MM.1S (cell line): Measurements from ENCODE around the gene ACSS1.

Experiments used
- DNase-seq: peaks from one replicate; pipeline ENCODE4 v3.0.0-alpha.2; 2015
- H2AFZ ChIP-seq: fragments of 300-600 bp; sonication (generic); 2 replicates; pipeline ENCODE4 v1.6.0; 2016; ENCODE audit warnings: antibody characterized with exemption, low read length
- H3F3A ChIP-seq: fragments of 300-600 bp; sonication (generic); 2 replicates; pipeline ENCODE4 v1.6.1; 2016; ENCODE audit warnings: mild to moderate bottlenecking, antibody characterized with exemption, low read length, moderate library complexity, mixed read lengths; ENCODE audit not compliant: insufficient read depth
- H3K27ac ChIP-seq: fragments of 300-600 bp; sonication (generic); 2 replicates; pipeline ENCODE4 v1.5.1; 2016; ENCODE audit warnings: mild to moderate bottlenecking, low read length
- H3K27me3 ChIP-seq: fragments of 300-600 bp; sonication (generic); replicated peaks from 2 replicates; pipeline ENCODE4 v1.6.0; 2016; ENCODE audit warnings: low read length; ENCODE audit not compliant: insufficient read depth
- H3K36me3 ChIP-seq: fragments of 300-600 bp; sonication (generic); replicated peaks from 2 replicates; pipeline ENCODE4 v1.6.1; 2016; ENCODE audit warnings: mild to moderate bottlenecking, low read length, mixed read lengths; ENCODE audit not compliant: insufficient read depth
- H3K4me1 ChIP-seq: fragments of 300-600 bp; sonication (generic); 2 replicates; pipeline ENCODE4 v1.6.1; 2016; ENCODE audit warnings: low read length, mixed read lengths
- H3K4me2 ChIP-seq: fragments of 300-600 bp; sonication (generic); 2 replicates; pipeline ENCODE4 v1.6.0; 2016; ENCODE audit warnings: low read depth, low read length
- H3K4me3 ChIP-seq: fragments of 300-600 bp; sonication (generic); 2 replicates; pipeline ENCODE4 v1.5.1; 2016; ENCODE audit warnings: low read length, mixed read lengths
- H3K79me2 ChIP-seq: fragments of 300-600 bp; sonication (generic); 2 replicates; pipeline ENCODE4 v1.6.1; 2016; ENCODE audit warnings: mixed run types, low read length, mixed read lengths
- H3K9ac ChIP-seq: fragments of 300-600 bp; sonication (generic); 2 replicates; pipeline ENCODE4 v1.6.1; 2016; ENCODE audit warnings: low read length, mixed read lengths
- H3K9me2 ChIP-seq: fragments of 300-600 bp; sonication (generic); replicated peaks from 2 replicates; pipeline ENCODE4 v1.6.1; 2016; ENCODE audit warnings: mild to moderate bottlenecking, low read length, mixed read lengths; ENCODE audit not compliant: insufficient read depth
- H3K9me3 ChIP-seq: fragments of 300-600 bp; sonication (generic); replicated peaks from 2 replicates; pipeline ENCODE4 v1.6.1; 2016; ENCODE audit warnings: mild to moderate bottlenecking, low read length, mixed read lengths; ENCODE audit not compliant: insufficient read depth
- H4K20me1 ChIP-seq: fragments of 300-600 bp; sonication (generic); 2 replicates; pipeline ENCODE4 v1.6.1; 2016; ENCODE audit warnings: mild to moderate bottlenecking, low read length, moderate library complexity, mixed read lengths; ENCODE audit not compliant: insufficient read depth
- CTCF ChIP-seq: fragments of 300-600 bp; sonication (generic); IDR thresholded peaks from 2 replicates; pipeline ENCODE4 v1.5.1; 2016; ENCODE audit warnings: antibody characterized with exemption, low read length, mixed read lengths
- EZH2 ChIP-seq: fragments of 300-600 bp; sonication (generic); optimal IDR thresholded peaks from 2 replicates; pipeline ENCODE3; 2017; ENCODE audit warnings: low read depth, mild to moderate bottlenecking, antibody characterized with exemption, low read length, mixed read lengths
- EZH2phosphoT487 ChIP-seq: fragments of 300-600 bp; sonication (generic); IDR thresholded peaks from 2 replicates; pipeline ENCODE4 v1.6.1; 2018; ENCODE audit warnings: antibody characterized with exemption, low read length

Gene ACSS1

GRCh38 chr20:25011261-25011660 lies 46.7 kb downstream of the ACSS1 start:
- Histone ChIP-seq H3K9ac (no peak overlapping the region), H4K20me1 (no peaks in the 10 kb centered on the region), H3F3A (peaks cover 17% of the 10 kb centered on the region), H3K4me1 (peaks cover 22% of the 10 kb centered on the region), H3K4me2 (no peak overlapping the region), H3K27ac (no peak overlapping the region), H3K9me2 (no peaks in the 10 kb centered on the region), H3K4me3 (no peak overlapping the region), H3K79me2 (peaks cover 7% of the 10 kb centered on the region), H2AFZ (no peak overlapping the region), H3K36me3 (no peaks in the 10 kb centered on the region), H3K9me3 (no peaks in the 10 kb centered on the region), H3K27me3 (no peaks in the 10 kb centered on the region)
- TF ChIP-seq CTCF (no peak), EZH2 (no peak), EZH2phosphoT487 (no peak)
- DNase-seq, result no peak

- Histone ChIP-seq H2AFZ (no peak overlapping the region), H3K9me2 (no peaks in the 10 kb centered on the region), H3K27ac (no peak overlapping the region), H3K27me3 (no peaks in the 10 kb centered on the region), H4K20me1 (no peaks in the 10 kb centered on the region), H3K9ac (no peak overlapping the region), H3K4me2 (no peak overlapping the region), H3K36me3 (no peaks in the 10 kb centered on the region), H3K79me2 (no peaks in the 10 kb centered on the region), H3K9me3 (no peaks in the 10 kb centered on the region), H3F3A (no peaks in the 10 kb centered on the region), H3K4me3 (no peak overlapping the region), H3K4me1 (peaks cover 6% of the 10 kb centered on the region)
- no peak for DNase-seq
- TF ChIP-seq EZH2, result no peak
- TF ChIP-seq CTCF, result no peak
- no peak for TF ChIP-seq EZH2phosphoT487
These were observed 48.5 kb downstream of the ACSS1 start for GRCh38 chr20:25009218-25010145.

GRCh38 chr20:25008388-25009217 lies 49.3 kb downstream of the ACSS1 start:
- Histone ChIP-seq H3K4me2 (no peak overlapping the region), H3K36me3 (no peaks in the 10 kb centered on the region), H2AFZ (no peak overlapping the region), H3K9ac (no peak overlapping the region), H3K4me1 (no peaks in the 10 kb centered on the region), H3K27me3 (no peaks in the 10 kb centered on the region), H3K4me3 (no peak overlapping the region), H3K9me2 (no peaks in the 10 kb centered on the region), H4K20me1 (no peaks in the 10 kb centered on the region), H3K27ac (no peak overlapping the region), H3K9me3 (no peaks in the 10 kb centered on the region), H3K79me2 (no peaks in the 10 kb centered on the region), H3F3A (no peaks in the 10 kb centered on the region)
- no peak for DNase-seq
- TF ChIP-seq CTCF, result no peak
- TF ChIP-seq EZH2phosphoT487, result no peak
- no peak for TF ChIP-seq EZH2
